OCI-LY1 (cell line): ENCODE results near the gene HOXC4.

Experiments used
- EZH2 ChIP-seq: fragments of 200-600 bp; sonication (generic), shearing (Covaris generic); IDR thresholded peaks from 2 replicates; pipeline ENCODE4 v1.8.0; 2017; ENCODE audit warnings: borderline replicate concordance, mixed run types, mild to moderate bottlenecking, antibody characterized with exemption, low read length, moderate library complexity, mixed read lengths
- TF ChIP-seq, protein P1 (sequence below): fragments of 200-600 bp; sonication (generic), shearing (Covaris generic); IDR thresholded peaks from 2 replicates; pipeline ENCODE4 v1.5.1; 2017; ENCODE audit warnings: mild to moderate bottlenecking, antibody characterized with exemption, low read length, moderate library complexity, mixed read lengths

DNA sequence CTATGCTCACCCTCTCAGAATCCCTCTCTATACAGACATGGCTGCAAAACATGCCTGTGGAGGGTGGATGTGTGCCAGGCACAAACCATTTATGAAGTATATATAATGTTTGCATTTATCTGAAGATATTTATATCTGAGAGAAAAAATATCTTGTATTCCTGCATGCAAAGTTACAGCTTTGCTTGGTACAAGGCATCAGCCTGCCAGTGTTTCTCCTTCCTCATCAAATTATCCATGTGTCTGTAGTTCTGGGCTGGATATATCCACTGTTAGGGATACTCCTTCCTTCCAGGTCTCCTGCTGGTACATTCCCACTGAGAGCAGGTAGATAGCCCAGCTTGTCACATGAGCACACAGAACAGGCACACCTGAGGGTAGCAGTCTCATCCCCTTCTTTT lies 12.0 kb downstream of the HOXC4 start:
- TF ChIP-seq, protein P1, sequence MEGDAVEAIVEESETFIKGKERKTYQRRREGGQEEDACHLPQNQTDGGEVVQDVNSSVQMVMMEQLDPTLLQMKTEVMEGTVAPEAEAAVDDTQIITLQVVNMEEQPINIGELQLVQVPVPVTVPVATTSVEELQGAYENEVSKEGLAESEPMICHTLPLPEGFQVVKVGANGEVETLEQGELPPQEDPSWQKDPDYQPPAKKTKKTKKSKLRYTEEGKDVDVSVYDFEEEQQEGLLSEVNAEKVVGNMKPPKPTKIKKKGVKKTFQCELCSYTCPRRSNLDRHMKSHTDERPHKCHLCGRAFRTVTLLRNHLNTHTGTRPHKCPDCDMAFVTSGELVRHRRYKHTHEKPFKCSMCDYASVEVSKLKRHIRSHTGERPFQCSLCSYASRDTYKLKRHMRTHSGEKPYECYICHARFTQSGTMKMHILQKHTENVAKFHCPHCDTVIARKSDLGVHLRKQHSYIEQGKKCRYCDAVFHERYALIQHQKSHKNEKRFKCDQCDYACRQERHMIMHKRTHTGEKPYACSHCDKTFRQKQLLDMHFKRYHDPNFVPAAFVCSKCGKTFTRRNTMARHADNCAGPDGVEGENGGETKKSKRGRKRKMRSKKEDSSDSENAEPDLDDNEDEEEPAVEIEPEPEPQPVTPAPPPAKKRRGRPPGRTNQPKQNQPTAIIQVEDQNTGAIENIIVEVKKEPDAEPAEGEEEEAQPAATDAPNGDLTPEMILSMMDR, result no peak
- TF ChIP-seq EZH2, result no peak
